ENCODE measurements around the gene ZNF582. TPM values are rescaled to one million over a fixed set of nuclear protein-coding genes. Genes with fewer than 3 reads are reported as not detected.
"Not testable (repeated sequence)": the region's sequence is repeated elsewhere in the genome, so short reads cannot be mapped to it uniquely, and the experiment has no call there.

Gene ZNF582
- total RNA-seq, 1 donor: 2.2 TPM

DNA sequence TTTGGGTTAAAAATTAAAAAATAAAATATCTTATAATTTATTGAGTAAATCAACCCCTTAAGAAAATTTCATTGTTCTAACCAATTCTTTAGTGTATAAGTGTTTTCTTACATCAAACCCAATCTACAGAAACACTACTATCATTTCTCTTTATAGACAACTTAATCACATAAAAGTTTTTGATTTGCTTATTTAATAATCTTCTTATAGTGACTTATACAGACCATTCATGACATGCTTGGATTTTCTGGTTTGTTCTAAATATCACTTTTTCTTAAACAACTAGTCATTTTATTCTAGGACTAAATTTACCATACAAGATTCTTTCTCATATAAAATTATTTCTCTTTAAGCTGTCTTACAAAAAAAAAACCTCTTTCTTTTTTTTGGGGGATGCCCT lies 51.4 kb downstream of the ZNF582 start:
- Histone ChIP-seq H3K4me2 (ENCODE audit: insufficient read depth, low read length) (no peak overlapping the region), H3K27ac (ENCODE audit: low read depth, low read length) (no peak overlapping the region), H2AFZ (ENCODE audit: low read length) (no peak overlapping the region), H3K36me3 (ENCODE audit: insufficient read depth, low read length) (no peaks in the 10 kb centered on the region), H4K20me1 (ENCODE audit: insufficient read depth, low read length) (no peaks in the 10 kb centered on the region), H3K79me2 (ENCODE audit: insufficient read depth, low read length) (no peaks in the 10 kb centered on the region), H3K4me1 (ENCODE audit: insufficient read depth, low read length) (no peaks in the 10 kb centered on the region), H3K4me3 (ENCODE audit: insufficient read depth, low read length) (no peak overlapping the region), H3K9me3 (ENCODE audit: low read depth, low read length) (no peaks in the 10 kb centered on the region), H3K27me3 (ENCODE audit: insufficient read depth, low read length) (no peaks in the 10 kb centered on the region)
- TF ChIP-seq, protein P1, sequence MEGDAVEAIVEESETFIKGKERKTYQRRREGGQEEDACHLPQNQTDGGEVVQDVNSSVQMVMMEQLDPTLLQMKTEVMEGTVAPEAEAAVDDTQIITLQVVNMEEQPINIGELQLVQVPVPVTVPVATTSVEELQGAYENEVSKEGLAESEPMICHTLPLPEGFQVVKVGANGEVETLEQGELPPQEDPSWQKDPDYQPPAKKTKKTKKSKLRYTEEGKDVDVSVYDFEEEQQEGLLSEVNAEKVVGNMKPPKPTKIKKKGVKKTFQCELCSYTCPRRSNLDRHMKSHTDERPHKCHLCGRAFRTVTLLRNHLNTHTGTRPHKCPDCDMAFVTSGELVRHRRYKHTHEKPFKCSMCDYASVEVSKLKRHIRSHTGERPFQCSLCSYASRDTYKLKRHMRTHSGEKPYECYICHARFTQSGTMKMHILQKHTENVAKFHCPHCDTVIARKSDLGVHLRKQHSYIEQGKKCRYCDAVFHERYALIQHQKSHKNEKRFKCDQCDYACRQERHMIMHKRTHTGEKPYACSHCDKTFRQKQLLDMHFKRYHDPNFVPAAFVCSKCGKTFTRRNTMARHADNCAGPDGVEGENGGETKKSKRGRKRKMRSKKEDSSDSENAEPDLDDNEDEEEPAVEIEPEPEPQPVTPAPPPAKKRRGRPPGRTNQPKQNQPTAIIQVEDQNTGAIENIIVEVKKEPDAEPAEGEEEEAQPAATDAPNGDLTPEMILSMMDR (IDR thresholded peaks at IDR 0.05; ENCODE audit: extremely low read depth, low read depth, low read length): no peak
- no peak for DNase-seq (ENCODE audit: insufficient read length, low spot score, missing footprints)

DNA sequence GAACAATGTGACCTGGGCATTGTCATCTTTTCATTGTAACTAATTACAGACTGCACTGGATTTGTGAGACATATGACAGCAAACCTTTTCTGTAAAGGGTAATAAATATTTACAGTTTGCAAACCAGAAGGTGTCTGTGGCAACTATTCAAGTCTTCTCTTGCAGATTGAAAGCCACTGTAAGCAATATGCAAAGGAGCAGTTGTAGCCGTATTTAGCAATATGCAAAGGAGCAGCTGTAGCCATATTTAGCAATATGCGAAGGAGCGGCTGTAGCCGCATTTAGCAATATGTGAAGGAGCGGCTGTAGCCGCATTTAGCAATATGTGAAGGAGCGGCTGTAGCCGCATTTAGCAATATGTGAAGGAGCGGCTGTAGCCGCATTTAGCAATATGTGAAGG lies 54.3 kb downstream of the ZNF582 start:
- not testable (repeated sequence) for H3K27me3 ChIP-seq (ENCODE audit: insufficient read depth, low read length); DNase-seq (ENCODE audit: insufficient read length, low spot score, missing footprints); H3K4me3 ChIP-seq (ENCODE audit: insufficient read depth, low read length); H3K36me3 ChIP-seq (ENCODE audit: insufficient read depth, low read length); H3K4me1 ChIP-seq (ENCODE audit: insufficient read depth, low read length); H2AFZ ChIP-seq (ENCODE audit: low read length); H3K9me3 ChIP-seq (ENCODE audit: low read depth, low read length); H3K4me2 ChIP-seq (ENCODE audit: insufficient read depth, low read length); H3K27ac ChIP-seq (ENCODE audit: low read depth, low read length); H4K20me1 ChIP-seq (ENCODE audit: insufficient read depth, low read length); H3K79me2 ChIP-seq (ENCODE audit: insufficient read depth, low read length)

DNA sequence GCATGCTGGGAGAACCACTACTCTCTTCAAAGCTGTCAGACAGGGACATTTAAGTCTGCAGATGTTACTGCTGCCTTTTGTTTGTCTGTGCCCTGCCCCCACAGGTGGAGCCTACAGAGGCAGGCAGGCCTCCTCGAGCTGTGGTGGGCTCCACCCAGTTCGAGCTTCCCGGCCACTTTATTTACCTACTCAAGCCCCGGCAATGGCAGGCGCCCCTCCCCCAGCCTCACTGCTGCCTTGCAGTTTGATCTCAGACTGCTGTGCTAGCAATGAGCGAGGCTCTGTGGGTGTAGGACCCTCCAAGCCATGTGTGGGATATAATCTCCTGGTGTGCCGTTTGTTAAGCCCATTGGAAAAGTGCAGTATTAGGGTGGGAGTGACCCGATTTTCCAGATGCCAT lies 56.3 kb downstream of the ZNF582 start:
- not testable (repeated sequence) for H3K4me2 ChIP-seq (ENCODE audit: insufficient read depth, low read length); H3K79me2 ChIP-seq (ENCODE audit: insufficient read depth, low read length); H3K4me3 ChIP-seq (ENCODE audit: insufficient read depth, low read length); H2AFZ ChIP-seq (ENCODE audit: low read length); H3K4me1 ChIP-seq (ENCODE audit: insufficient read depth, low read length); H3K36me3 ChIP-seq (ENCODE audit: insufficient read depth, low read length); H4K20me1 ChIP-seq (ENCODE audit: insufficient read depth, low read length); H3K27me3 ChIP-seq (ENCODE audit: insufficient read depth, low read length); H3K27ac ChIP-seq (ENCODE audit: low read depth, low read length); DNase-seq (ENCODE audit: insufficient read length, low spot score, missing footprints); H3K9me3 ChIP-seq (ENCODE audit: low read depth, low read length)

DNA sequence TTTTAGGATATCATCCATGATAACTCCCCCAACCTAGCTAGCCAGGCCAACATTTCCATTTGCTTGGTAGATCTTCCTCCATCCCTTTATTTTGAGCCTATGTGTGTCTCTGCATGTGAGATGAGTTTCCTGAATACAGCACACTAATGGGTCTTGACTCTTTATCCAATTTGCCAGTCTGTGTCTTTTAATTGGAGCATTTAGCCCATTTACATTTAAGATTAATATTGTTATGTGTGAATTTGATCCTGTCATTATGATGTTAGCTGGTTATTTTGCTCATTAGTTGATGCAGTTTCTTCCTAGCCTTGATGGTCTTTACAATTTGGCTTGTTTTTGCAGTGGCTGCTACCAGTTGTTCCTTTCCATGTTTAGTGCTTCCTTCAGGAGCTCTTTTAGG lies 58.0 kb downstream of the ZNF582 start:
- H3K27me3 ChIP-seq (ENCODE audit: insufficient read depth, low read length); H3K27ac ChIP-seq (ENCODE audit: low read depth, low read length); H3K79me2 ChIP-seq (ENCODE audit: insufficient read depth, low read length); H3K4me1 ChIP-seq (ENCODE audit: insufficient read depth, low read length); H3K36me3 ChIP-seq (ENCODE audit: insufficient read depth, low read length); H3K4me2 ChIP-seq (ENCODE audit: insufficient read depth, low read length); H2AFZ ChIP-seq (ENCODE audit: low read length); H3K4me3 ChIP-seq (ENCODE audit: insufficient read depth, low read length); H3K9me3 ChIP-seq (ENCODE audit: low read depth, low read length); H4K20me1 ChIP-seq (ENCODE audit: insufficient read depth, low read length); DNase-seq (ENCODE audit: insufficient read length, low spot score, missing footprints): not testable (repeated sequence)

DNA sequence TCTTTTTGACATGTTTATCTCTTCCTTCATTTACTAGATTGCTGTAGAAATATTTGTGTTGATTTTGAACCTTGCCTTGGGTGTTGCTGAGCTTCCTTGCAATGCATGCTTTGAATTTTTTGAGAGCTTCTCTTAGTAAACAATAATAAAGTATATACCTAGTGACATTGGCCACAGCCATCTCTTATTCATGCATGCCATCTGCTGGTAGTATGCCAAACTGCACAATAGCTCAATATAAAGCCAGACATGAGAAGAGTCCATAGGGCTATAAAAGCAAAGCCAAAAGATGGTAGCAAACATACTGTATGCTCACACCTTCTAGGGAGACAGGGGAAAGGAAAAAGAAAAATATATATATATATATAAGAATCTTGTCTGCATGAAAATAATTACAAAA lies 59.8 kb downstream of the ZNF582 start:
- Histone ChIP-seq H3K27ac (ENCODE audit: low read depth, low read length) (no peak overlapping the region), H3K79me2 (ENCODE audit: insufficient read depth, low read length) (no peaks in the 10 kb centered on the region), H3K4me2 (ENCODE audit: insufficient read depth, low read length) (no peak overlapping the region), H3K27me3 (ENCODE audit: insufficient read depth, low read length) (no peaks in the 10 kb centered on the region), H3K9me3 (ENCODE audit: low read depth, low read length) (no peaks in the 10 kb centered on the region), H3K36me3 (ENCODE audit: insufficient read depth, low read length) (no peaks in the 10 kb centered on the region), H3K4me3 (ENCODE audit: insufficient read depth, low read length) (no peak overlapping the region), H3K4me1 (ENCODE audit: insufficient read depth, low read length) (no peaks in the 10 kb centered on the region), H4K20me1 (ENCODE audit: insufficient read depth, low read length) (no peaks in the 10 kb centered on the region), H2AFZ (ENCODE audit: low read length) (no peak overlapping the region)
- TF ChIP-seq, protein P1 (IDR thresholded peaks at IDR 0.05; ENCODE audit: extremely low read depth, low read depth, low read length): peak; percentile 66
- no peak for DNase-seq (ENCODE audit: insufficient read length, low spot score, missing footprints)

Other genes starting within 250 kb of the ZNF582 start
- not detected in 2 replicates for gene GALP, start 217.5 kb downstream of the ZNF582 start, total RNA-seq
- gene ZSCAN5B, start 195.8 kb downstream of the ZNF582 start, total RNA-seq: under 0.01 TPM in 1 of 2 replicates, not detected in the other
- gene ZSCAN5C, start 191.3 kb downstream of the ZNF582 start, total RNA-seq: not detected in 2 replicates
- not detected in 2 replicates for gene EDDM13, start 120.8 kb downstream of the ZNF582 start, total RNA-seq
- 4.3 and 6.8 TPM in 2 replicates for gene ZSCAN5A, start 78.7 kb downstream of the ZNF582 start, total RNA-seq
- 7.6 and 10.3 TPM in 2 replicates for gene ZNF583, start 10.8 kb upstream of the ZNF582 start, total RNA-seq
- 5.8 and 7.7 TPM in 2 replicates for gene ZNF667, start 83.8 kb upstream of the ZNF582 start, total RNA-seq
- 4.7 and 5.1 TPM in 2 replicates for gene ZNF471, start 114.3 kb upstream of the ZNF582 start, total RNA-seq
- 7.6 and 7.7 TPM in 2 replicates for gene ZFP28, start 145.4 kb upstream of the ZNF582 start, total RNA-seq
- gene ZNF470, start 173.9 kb upstream of the ZNF582 start, total RNA-seq: 4.7 TPM in 2 replicates
- gene ZNF71, start 201.8 kb upstream of the ZNF582 start, total RNA-seq: 7.2 and 8.5 TPM in 2 replicates
- under 0.01 TPM in 1 of 2 replicates, not detected in the other for gene SMIM17, start 249.6 kb upstream of the ZNF582 start, total RNA-seq